HEK293 (cell line): Measurements from ENCODE around the gene ARHGAP33.

Experiments used
- EGR2 ChIP-seq: fragments of 450-650 bp; formaldehyde crosslinking; IDR thresholded peaks from 2 replicates; pipeline ENCODE4 v1.5.1; 2016; ENCODE audit warnings: low read depth, missing biosample characterization, missing genetic modification characterization
- IKZF3 ChIP-seq: fragments of 450-650 bp; IDR thresholded peaks from 2 replicates; pipeline ENCODE4 v1.5.0; 2018; ENCODE audit warnings: missing biosample characterization, mild to moderate bottlenecking, missing genetic modification characterization, moderate library complexity
- MZF1 ChIP-seq: fragments of 450-650 bp; formaldehyde crosslinking; IDR thresholded peaks from 2 replicates; pipeline ENCODE4 v1.5.1; 2017; ENCODE audit warnings: missing biosample characterization, missing genetic modification characterization, borderline replicate concordance
- SALL2 ChIP-seq: fragments of 450-650 bp; formaldehyde crosslinking; IDR thresholded peaks from 2 replicates; pipeline ENCODE4 v1.5.0; 2017; ENCODE audit warnings: missing biosample characterization, mild to moderate bottlenecking, missing genetic modification characterization, borderline replicate concordance
- ZBTB8A ChIP-seq: fragments of 450-650 bp; formaldehyde crosslinking; IDR thresholded peaks from 2 replicates; pipeline ENCODE4 v1.5.1; 2016; ENCODE audit warnings: missing biosample characterization, missing genetic modification characterization
- ZFP3 ChIP-seq: fragments of 450-650 bp; formaldehyde crosslinking; IDR thresholded peaks from 2 replicates; pipeline ENCODE4 v1.5.1; 2016; ENCODE audit warnings: low read depth, missing biosample characterization, missing genetic modification characterization
- ZNF10 ChIP-seq: fragments of 450-650 bp; formaldehyde crosslinking; IDR thresholded peaks from 2 replicates; pipeline ENCODE4 v1.5.1; 2017; ENCODE audit warnings: missing biosample characterization, missing genetic modification characterization
- ZNF140 ChIP-seq: fragments of 450-650 bp; formaldehyde crosslinking; IDR thresholded peaks from 2 replicates; pipeline ENCODE4 v1.5.1; 2016; ENCODE audit warnings: missing biosample characterization, missing genetic modification characterization
- ZNF175 ChIP-seq: fragments of 450-650 bp; formaldehyde crosslinking; IDR thresholded peaks from 2 replicates; pipeline ENCODE4 v1.5.1; 2016; ENCODE audit warnings: missing biosample characterization, missing genetic modification characterization
- ZNF23 ChIP-seq: fragments of 450-650 bp; formaldehyde crosslinking; IDR thresholded peaks from 2 replicates; pipeline ENCODE4 v1.5.1; 2016; ENCODE audit warnings: missing biosample characterization, missing genetic modification characterization, borderline replicate concordance
- ZNF248 ChIP-seq: fragments of 450-650 bp; formaldehyde crosslinking; IDR thresholded peaks from 2 replicates; pipeline ENCODE4 v1.5.1; 2017; ENCODE audit warnings: missing biosample characterization, missing genetic modification characterization
- ZNF654 ChIP-seq: fragments of 450-650 bp; formaldehyde crosslinking; IDR thresholded peaks from 2 replicates; pipeline ENCODE4 v1.5.1; 2016; ENCODE audit warnings: low read depth, missing biosample characterization, missing genetic modification characterization
- TF ChIP-seq, protein P1 (sequence below): fragments of 450-650 bp; formaldehyde crosslinking; IDR thresholded peaks from 2 replicates; pipeline ENCODE4 v1.5.1; 2016; ENCODE audit warnings: missing biosample characterization, missing genetic modification characterization
- TF ChIP-seq, protein P2 (sequence below): fragments of 450-650 bp; formaldehyde crosslinking; IDR thresholded peaks from 2 replicates; pipeline ENCODE4 v1.5.1; 2016; ENCODE audit warnings: missing biosample characterization, missing genetic modification characterization
- TF ChIP-seq, protein P3 (sequence below): fragments of 450-650 bp; formaldehyde crosslinking; IDR thresholded peaks from 2 replicates; pipeline ENCODE4 v1.5.1; 2016; ENCODE audit warnings: missing biosample characterization, missing genetic modification characterization
- TF ChIP-seq, protein P4 (sequence below): fragments of 450-650 bp; formaldehyde crosslinking; IDR thresholded peaks from 2 replicates; pipeline ENCODE4 v1.5.1; 2016; ENCODE audit warnings: missing biosample characterization, missing genetic modification characterization
- TF ChIP-seq, protein P5 (sequence below): sonication (generic); formaldehyde crosslinking; IDR thresholded peaks from 2 replicates; pipeline ENCODE4 v1.8.1; 2022; ENCODE audit warnings: mild to moderate bottlenecking, moderate library complexity, missing genetic modification reagents
- TF ChIP-seq, protein P6 (sequence below): fragments of 450-650 bp; formaldehyde crosslinking; IDR thresholded peaks from 2 replicates; pipeline ENCODE4 v1.5.1; 2016; ENCODE audit warnings: missing biosample characterization, missing genetic modification characterization, borderline replicate concordance
- TF ChIP-seq, protein P7 (sequence below): fragments of 450-650 bp; formaldehyde crosslinking; IDR thresholded peaks from 2 replicates; pipeline ENCODE4 v1.5.1; 2017; ENCODE audit warnings: missing biosample characterization, missing genetic modification characterization
- TF ChIP-seq, protein P8 (sequence below): fragments of 450-650 bp; formaldehyde crosslinking; conservative IDR thresholded peaks from 2 replicates; pipeline ENCODE4 v1.5.1; 2016; ENCODE audit warnings: low read depth, missing biosample characterization, missing genetic modification characterization

ARHGAP33 gene

DNA sequence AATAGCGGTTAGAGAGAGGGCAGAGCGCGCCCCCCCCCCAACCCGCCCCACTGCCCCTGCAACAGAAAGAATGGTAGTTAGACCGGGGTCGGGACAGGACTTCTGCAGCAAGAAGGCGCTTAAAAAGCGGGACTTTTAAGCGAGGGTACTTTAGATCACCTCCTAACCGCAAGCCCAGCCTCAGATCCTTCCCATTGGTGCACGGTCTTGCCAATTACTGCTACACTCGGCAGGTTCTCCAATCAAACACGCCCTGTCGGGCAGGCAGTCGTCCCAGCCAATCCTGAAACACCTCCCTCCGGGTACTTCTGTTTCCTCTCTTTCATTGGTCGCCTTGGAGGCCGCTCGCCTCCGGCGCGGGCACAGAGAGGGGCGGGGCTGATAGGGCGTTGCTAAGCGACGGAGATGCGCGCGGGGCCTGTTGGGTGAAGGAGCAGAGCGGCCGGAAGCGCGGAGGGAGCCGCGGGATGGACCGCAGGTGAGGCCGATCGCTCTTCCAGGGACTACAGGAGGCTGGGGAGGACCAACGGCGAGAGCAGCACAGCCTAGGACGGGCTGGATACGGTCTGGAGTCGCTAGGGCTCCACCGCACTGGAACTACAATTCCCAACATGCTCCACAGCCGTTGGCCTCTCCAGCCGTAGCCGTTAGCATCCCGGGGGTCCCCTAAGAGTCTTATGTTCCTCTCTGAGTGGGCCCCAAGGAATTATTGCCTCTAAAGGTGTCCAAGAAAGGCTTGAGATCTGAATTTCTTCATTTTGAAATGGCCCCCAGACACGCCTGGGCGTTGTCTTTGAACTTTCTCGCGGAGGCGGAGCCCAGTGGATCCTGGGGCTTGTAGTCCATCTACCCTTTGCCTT, 17.4 kb upstream of the ARHGAP33 start, which contains the start of gene PROSER3 (continued):
- TF ChIP-seq, protein P1, sequence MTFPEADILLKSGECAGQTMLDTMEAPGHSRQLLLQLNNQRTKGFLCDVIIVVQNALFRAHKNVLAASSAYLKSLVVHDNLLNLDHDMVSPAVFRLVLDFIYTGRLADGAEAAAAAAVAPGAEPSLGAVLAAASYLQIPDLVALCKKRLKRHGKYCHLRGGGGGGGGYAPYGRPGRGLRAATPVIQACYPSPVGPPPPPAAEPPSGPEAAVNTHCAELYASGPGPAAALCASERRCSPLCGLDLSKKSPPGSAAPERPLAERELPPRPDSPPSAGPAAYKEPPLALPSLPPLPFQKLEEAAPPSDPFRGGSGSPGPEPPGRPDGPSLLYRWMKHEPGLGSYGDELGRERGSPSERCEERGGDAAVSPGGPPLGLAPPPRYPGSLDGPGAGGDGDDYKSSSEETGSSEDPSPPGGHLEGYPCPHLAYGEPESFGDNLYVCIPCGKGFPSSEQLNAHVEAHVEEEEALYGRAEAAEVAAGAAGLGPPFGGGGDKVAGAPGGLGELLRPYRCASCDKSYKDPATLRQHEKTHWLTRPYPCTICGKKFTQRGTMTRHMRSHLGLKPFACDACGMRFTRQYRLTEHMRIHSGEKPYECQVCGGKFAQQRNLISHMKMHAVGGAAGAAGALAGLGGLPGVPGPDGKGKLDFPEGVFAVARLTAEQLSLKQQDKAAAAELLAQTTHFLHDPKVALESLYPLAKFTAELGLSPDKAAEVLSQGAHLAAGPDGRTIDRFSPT (tag by site-specific recombination), result peak; percentile 94
- TF ChIP-seq ZBTB8A (tag by site-specific recombination), result peak; percentile 75
- TF ChIP-seq, protein P2, sequence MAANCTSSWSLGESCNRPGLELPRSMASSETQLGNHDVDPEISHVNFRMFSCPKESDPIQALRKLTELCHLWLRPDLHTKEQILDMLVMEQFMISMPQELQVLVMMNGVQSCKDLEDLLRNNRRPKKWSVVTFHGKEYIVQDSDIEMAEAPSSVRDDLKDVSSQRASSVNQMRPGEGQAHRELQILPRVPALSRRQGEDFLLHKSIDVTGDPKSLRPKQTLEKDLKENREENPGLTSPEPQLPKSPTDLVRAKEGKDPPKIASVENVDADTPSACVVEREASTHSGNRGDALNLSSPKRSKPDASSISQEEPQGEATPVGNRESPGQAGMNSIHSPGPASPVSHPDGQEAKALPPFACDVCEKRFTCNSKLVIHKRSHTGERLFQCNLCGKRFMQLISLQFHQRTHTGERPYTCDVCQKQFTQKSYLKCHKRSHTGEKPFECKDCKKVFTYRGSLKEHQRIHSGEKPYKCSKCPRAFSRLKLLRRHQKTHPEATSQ, result no peak
- TF ChIP-seq ZNF248 (tag by site-specific recombination), result no peak
- TF ChIP-seq EGR2 (tag by site-specific recombination), result peak; percentile 89
- no peak for TF ChIP-seq ZNF175
- TF ChIP-seq ZNF10 (tag by site-specific recombination), result peak; percentile 95; the same call in 1 of the 2 replicates
- no peak for TF ChIP-seq MZF1 (tag by site-specific recombination)
- TF ChIP-seq SALL2 (tag by site-specific recombination), result no peak
- peak; percentile 95 for TF ChIP-seq IKZF3 (tag by site-specific recombination)
- TF ChIP-seq, protein P3, sequence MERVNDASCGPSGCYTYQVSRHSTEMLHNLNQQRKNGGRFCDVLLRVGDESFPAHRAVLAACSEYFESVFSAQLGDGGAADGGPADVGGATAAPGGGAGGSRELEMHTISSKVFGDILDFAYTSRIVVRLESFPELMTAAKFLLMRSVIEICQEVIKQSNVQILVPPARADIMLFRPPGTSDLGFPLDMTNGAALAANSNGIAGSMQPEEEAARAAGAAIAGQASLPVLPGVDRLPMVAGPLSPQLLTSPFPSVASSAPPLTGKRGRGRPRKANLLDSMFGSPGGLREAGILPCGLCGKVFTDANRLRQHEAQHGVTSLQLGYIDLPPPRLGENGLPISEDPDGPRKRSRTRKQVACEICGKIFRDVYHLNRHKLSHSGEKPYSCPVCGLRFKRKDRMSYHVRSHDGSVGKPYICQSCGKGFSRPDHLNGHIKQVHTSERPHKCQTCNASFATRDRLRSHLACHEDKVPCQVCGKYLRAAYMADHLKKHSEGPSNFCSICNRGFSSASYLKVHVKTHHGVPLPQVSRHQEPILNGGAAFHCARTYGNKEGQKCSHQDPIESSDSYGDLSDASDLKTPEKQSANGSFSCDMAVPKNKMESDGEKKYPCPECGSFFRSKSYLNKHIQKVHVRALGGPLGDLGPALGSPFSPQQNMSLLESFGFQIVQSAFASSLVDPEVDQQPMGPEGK (tag by site-specific recombination), result peak; percentile 79
- TF ChIP-seq, protein P4, sequence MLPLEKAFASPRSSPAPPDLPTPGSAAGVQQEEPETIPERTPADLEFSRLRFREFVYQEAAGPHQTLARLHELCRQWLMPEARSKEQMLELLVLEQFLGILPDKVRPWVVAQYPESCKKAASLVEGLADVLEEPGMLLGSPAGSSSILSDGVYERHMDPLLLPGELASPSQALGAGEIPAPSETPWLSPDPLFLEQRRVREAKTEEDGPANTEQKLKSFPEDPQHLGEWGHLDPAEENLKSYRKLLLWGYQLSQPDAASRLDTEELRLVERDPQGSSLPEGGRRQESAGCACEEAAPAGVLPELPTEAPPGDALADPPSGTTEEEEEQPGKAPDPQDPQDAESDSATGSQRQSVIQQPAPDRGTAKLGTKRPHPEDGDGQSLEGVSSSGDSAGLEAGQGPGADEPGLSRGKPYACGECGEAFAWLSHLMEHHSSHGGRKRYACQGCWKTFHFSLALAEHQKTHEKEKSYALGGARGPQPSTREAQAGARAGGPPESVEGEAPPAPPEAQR (tag by site-specific recombination), result no peak
- no peak for TF ChIP-seq ZNF23 (tag by site-specific recombination)
- TF ChIP-seq, protein P5, sequence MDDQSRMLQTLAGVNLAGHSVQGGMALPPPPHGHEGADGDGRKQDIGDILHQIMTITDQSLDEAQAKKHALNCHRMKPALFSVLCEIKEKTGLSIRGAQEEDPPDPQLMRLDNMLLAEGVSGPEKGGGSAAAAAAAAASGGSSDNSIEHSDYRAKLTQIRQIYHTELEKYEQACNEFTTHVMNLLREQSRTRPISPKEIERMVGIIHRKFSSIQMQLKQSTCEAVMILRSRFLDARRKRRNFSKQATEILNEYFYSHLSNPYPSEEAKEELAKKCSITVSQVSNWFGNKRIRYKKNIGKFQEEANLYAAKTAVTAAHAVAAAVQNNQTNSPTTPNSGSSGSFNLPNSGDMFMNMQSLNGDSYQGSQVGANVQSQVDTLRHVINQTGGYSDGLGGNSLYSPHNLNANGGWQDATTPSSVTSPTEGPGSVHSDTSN (CRISPR knock-in tag), result peak; percentile 94
- TF ChIP-seq ZNF654 (tag by site-specific recombination), result no peak
- no peak for TF ChIP-seq ZFP3 (tag by site-specific recombination)
- TF ChIP-seq, protein P6, sequence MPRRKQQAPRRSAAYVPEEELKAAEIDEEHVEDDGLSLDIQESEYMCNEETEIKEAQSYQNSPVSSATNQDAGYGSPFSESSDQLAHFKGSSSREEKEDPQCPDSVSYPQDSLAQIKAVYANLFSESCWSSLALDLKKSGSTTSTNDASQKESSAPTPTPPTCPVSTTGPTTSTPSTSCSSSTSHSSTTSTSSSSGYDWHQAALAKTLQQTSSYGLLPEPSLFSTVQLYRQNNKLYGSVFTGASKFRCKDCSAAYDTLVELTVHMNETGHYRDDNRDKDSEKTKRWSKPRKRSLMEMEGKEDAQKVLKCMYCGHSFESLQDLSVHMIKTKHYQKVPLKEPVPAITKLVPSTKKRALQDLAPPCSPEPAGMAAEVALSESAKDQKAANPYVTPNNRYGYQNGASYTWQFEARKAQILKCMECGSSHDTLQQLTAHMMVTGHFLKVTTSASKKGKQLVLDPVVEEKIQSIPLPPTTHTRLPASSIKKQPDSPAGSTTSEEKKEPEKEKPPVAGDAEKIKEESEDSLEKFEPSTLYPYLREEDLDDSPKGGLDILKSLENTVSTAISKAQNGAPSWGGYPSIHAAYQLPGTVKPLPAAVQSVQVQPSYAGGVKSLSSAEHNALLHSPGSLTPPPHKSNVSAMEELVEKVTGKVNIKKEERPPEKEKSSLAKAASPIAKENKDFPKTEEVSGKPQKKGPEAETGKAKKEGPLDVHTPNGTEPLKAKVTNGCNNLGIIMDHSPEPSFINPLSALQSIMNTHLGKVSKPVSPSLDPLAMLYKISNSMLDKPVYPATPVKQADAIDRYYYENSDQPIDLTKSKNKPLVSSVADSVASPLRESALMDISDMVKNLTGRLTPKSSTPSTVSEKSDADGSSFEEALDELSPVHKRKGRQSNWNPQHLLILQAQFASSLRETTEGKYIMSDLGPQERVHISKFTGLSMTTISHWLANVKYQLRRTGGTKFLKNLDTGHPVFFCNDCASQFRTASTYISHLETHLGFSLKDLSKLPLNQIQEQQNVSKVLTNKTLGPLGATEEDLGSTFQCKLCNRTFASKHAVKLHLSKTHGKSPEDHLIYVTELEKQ, result no peak; the same call in 1 of the 2 replicates
- TF ChIP-seq, protein P7, sequence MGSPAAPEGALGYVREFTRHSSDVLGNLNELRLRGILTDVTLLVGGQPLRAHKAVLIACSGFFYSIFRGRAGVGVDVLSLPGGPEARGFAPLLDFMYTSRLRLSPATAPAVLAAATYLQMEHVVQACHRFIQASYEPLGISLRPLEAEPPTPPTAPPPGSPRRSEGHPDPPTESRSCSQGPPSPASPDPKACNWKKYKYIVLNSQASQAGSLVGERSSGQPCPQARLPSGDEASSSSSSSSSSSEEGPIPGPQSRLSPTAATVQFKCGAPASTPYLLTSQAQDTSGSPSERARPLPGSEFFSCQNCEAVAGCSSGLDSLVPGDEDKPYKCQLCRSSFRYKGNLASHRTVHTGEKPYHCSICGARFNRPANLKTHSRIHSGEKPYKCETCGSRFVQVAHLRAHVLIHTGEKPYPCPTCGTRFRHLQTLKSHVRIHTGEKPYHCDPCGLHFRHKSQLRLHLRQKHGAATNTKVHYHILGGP (tag by site-specific recombination), result no peak
- TF ChIP-seq, protein P8, sequence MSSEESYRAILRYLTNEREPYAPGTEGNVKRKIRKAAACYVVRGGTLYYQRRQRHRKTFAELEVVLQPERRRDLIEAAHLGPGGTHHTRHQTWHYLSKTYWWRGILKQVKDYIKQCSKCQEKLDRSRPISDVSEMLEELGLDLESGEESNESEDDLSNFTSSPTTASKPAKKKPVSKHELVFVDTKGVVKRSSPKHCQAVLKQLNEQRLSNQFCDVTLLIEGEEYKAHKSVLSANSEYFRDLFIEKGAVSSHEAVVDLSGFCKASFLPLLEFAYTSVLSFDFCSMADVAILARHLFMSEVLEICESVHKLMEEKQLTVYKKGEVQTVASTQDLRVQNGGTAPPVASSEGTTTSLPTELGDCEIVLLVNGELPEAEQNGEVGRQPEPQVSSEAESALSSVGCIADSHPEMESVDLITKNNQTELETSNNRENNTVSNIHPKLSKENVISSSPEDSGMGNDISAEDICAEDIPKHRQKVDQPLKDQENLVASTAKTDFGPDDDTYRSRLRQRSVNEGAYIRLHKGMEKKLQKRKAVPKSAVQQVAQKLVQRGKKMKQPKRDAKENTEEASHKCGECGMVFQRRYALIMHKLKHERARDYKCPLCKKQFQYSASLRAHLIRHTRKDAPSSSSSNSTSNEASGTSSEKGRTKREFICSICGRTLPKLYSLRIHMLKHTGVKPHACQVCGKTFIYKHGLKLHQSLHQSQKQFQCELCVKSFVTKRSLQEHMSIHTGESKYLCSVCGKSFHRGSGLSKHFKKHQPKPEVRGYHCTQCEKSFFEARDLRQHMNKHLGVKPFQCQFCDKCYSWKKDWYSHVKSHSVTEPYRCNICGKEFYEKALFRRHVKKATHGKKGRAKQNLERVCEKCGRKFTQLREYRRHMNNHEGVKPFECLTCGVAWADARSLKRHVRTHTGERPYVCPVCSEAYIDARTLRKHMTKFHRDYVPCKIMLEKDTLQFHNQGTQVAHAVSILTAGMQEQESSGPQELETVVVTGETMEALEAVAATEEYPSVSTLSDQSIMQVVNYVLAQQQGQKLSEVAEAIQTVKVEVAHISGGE (tag by site-specific recombination), result peak; percentile 96
- TF ChIP-seq ZNF140 (tag by site-specific recombination), result no peak
